CD4-positive, alpha-beta T cell treated with Interleukin-15 for 1 hour (primary cell): Measurements from ENCODE around the gene RXRA.

ENCODE experiments used
- DNase-seq: peaks from one replicate; pipeline ENCODE4 v3.0.0-alpha.2; 2020

Gene RXRA

DNA sequence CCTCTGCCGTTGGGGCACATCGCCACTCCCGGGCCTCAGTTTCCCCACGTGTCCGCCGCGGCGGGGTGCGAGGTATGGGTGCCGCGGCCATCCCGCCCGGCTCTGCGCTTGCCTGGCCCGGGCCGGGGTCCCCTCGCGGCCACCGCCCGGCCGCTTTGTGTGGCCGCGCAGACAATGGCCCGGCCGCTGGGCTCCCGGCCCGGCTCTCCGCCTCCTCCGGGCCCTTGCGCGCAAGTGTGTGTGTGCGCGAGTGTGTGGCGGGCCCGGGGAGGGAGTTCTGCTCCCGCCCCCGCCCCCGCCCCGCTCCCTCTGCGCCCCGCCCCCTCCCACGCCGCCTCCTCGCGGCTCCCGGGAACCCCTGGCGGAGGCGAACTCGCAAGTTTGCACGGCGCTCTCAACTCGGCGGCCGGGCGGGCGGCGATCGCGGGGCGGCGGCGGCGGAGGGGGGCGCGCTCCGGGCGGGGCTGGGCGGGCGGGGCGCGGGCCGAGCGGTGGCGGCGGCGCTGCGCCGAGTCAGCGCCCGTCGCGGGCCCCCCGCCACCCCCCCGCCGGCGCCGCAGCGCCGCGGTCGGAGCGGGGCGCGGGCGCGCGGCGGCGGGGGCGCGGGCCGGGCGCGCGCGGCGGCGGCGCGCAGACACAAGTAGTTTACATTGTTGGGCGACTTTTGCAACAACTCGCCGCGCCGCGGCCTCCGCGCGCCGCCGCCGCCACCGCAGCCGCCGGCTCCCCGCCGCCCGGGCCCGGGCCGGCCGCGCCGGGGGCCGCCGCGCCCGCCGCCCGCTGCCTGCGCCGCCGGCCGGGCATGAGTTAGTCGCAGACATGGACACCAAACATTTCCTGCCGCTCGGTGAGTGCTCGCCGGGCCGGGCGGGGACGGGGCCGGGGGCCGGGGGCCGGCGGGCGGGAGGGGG lies at the start of gene RXRA:
RXRA (plus strand) TSS at position 643 of the 911 bp plus-strand sequence; CDS start at position 820, 177 bp downstream.
- DNase-seq, result peak; percentile 81

GRCh38 chr9:134278286-134278685 lies 48.0 kb upstream of the RXRA start:
- no peak for DNase-seq

- DNase-seq, result no peak
These were observed 47.1 kb upstream of the RXRA start for GRCh38 chr9:134278974-134279640.

- no peak for DNase-seq
These were observed 44.1 kb upstream of the RXRA start for GRCh38 chr9:134282138-134282650.

GRCh38 chr9:134283111-134283515 lies 43.1 kb upstream of the RXRA start:
- no peak for DNase-seq

DNA sequence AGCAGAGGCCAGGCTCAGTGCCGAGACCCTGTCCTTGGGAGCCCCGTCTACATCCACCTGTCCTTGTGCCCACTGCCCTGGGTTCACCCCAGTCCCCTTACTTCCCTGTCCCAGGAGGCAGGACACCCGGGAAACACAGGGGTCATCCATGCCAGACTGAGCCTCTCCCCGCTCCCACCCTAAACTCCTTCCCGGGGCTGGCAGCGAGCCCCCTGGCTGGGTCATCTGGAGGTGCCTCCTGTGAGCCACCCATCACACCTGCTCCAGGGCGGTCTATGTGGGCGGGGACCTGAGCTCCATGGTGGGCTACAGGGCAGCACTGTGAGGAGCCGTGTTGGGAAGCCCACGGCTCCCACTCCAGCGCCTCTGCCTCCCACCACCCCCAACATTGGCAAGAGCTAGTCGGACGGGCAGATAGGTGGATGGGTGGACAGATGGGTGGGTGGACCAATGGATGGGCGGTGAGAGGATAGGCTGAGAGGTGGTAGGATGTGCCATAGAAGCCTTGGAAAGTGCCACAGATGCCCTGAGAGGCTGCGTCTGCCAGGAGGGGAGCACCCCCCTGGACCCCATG lies 42.5 kb upstream of the RXRA start:
- DNase-seq, result no peak

GRCh38 chr9:134284273-134284672 lies 42.0 kb upstream of the RXRA start:
- DNase-seq, result no peak

- no peak for DNase-seq
These were observed 41.5 kb upstream of the RXRA start for GRCh38 chr9:134284741-134285140.

GRCh38 chr9:134285215-134285845 lies 40.9 kb upstream of the RXRA start:
- no peak for DNase-seq

DNA sequence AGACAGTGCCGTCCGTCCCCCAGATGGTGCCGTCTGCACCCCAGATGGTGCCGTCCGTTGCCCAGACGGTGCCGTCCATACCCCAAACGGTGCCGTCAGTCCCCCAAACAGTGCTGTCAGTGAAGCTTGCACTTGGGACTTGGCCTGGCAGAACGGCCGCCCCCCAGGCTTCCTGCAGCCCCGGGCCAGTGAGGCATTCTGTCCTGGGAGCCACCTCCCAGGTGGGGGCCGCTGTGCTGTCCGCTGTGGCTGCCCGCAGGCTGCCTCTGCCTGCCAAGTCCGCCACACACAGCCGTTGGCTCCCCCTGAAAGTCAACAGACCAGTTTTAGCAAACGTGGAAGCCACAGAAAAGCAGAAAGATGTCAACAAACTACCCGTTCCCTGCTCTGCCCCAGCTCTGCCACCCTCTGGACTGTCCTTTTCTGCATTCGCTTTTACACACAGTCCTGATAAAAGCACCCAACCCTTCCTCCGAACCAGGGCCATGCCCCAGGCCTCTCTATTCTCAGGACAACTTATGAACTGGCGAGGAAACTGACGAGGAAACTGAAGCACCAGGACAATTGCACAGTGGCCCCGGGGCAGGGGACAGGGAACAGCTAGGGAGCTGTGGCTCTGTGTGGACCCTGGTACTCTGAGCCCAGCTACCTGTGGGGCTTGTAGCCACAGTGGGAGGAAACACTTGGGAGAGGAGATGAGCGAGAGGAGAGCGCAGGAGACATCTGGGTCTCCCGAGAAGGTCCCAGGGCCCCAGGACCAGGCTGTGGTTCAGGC lies 39.6 kb upstream of the RXRA start:
- DNase-seq, result no peak

DNA sequence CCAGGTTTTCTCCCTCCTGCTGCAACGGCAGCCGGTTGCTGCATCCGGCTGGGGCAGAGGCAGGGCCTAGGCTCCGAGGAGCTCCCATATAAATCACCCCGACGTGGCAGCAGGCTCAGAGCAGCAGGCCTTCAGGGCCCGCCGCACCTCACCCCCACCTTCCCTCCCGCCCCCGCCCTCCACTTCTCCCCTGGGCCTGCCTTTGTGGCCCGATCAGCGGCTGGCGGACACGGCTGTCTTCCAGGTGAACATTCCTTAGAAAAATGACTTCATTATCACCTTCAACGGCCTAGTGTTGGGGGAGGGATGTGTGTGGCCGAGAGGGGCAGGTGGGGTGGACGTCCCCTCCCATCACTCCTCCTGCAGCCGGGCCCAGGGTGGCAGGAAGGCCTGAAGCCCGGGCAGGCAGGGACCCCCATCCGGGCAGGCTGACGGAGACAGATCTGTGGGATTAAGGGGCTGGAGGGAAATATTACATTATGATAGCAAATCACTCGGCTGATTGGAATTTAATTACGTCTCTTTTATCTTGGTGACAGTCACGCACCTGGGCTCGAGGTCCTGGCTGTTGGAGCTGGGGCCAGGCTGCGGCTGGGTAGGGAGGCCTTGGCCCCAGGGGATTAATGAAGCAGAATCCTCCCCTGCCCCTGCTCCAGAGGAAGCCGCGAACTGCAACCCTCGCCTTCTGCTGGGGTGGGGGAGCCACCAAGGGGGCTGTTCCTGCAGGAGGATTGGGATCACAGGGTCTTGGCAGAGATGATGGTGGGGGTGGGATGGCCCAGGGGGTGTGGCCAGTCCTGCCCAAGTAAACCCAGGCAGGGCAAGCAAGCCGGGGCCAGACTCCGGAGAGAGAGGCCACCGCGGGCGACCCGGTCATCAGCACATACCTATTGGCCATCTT lies 38.4 kb upstream of the RXRA start:
- DNase-seq, result no peak

- DNase-seq, result no peak
These were observed 37.5 kb upstream of the RXRA start for GRCh38 chr9:134288746-134289145.

DNA sequence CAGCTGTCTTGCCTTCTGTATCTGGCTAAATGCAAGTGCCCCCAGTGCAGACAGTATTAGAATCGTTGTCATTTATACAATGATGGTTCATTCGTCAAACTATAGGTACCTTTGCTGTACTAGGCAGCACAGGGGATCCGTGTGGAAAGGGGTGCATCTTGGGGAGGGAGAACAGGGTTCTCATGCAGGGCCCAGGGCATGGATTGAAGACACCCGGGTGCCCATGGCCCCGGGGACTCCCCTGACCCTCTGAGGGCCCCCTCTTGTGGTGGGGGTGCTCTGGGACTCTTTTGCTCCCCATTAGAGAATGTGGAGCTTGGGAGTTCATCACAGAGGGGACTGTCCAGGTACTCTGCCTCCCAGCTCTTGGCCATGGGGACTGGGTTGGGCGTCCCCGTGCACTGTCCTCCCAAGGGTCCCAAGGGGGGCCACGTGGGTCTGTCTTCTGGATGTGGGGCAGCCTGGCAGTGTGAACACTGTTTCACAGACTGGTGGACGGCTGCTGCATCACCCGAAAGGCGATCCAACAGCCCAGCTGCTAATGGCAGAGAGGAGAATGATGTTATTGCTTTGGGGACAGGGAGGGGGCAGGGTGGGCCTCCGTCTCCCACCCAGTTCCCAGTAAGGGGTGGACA lies 36.9 kb upstream of the RXRA start:
- no peak for DNase-seq

DNA sequence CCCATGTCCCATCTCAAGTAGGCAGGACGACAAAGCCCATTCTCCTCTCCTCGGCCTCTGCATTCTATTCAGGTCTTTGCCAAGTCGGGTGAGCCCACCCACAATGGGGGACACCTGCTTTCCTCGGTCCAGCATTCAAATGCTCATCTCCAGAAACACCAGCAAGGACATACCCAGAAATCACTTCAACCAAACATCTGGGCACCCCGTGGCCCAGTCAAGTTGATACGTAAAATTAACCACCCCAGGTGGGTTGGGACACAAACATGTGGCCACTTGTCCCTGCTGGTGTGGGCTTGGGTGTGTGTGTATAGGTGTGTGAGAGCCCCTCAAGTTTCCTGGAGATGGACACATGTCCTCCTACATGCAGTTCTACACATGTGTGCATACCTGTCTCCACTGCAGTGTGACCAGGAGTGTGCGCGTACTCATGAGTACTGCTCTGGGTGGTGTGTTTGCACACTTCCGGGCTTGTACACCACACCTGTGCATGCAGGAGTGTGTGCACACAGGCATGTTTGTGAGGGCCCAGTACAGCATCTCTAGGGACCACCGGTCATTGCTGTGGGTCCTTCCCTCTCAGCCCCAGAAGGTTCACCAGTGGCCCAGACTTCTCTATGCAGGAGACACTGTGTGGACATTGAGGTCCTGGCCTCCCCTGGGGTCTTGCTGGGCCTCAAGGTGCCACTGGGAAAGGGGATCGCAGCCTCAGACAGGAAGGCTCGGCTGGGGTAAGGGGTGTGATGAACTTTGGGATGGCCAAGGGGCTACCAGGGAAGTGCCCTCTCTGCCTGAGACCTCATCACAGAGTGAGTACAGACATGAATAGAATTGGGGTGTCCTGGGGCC lies 35.4 kb upstream of the RXRA start:
- DNase-seq, result no peak

GRCh38 chr9:134291452-134291881 lies 34.8 kb upstream of the RXRA start:
- DNase-seq, result no peak

GRCh38 chr9:134291961-134292871 lies 34.0 kb upstream of the RXRA start:
- DNase-seq, result no peak

GRCh38 chr9:134293031-134293521 lies 33.2 kb upstream of the RXRA start:
- no peak for DNase-seq

GRCh38 chr9:134293611-134294152 lies 32.6 kb upstream of the RXRA start:
- no peak for DNase-seq
